Measurements from ENCODE around the gene ARIH2. TPM values are rescaled to one million over a fixed set of nuclear protein-coding genes. Genes with fewer than 3 reads are reported as not detected.

Gene ARIH2
- total RNA-seq, 1 donor from 2014 or later, result 180 TPM

- H3K4me1 Mint-ChIP-seq (ENCODE audit: low read depth), result peaks cover 44% of the 10 kb centered on the region
Observed at GRCh38 chr3:49030321-49030720, 111.7 kb downstream of the ARIH2 start.

GRCh38 chr3:49032646-49033304 lies 114.1 kb downstream of the ARIH2 start:
- no peaks in the 10 kb centered on the region for H3K9me3 Mint-ChIP-seq
- H3K36me3 Mint-ChIP-seq (ENCODE audit: low read depth), result peaks cover 48% of the 10 kb centered on the region
- DNase-seq (ENCODE audit: low spot score), result no peak
- H3K4me1 Mint-ChIP-seq (ENCODE audit: low read depth), result peaks cover 26% of the 10 kb centered on the region
- intact Hi-C loops (cut with micrococcal nuclease), result no loop called here
- no peak overlapping the region for H3K27ac Mint-ChIP-seq
- H3K4me3 Mint-ChIP-seq, result no peak overlapping the region
- H3K27me3 Mint-ChIP-seq (ENCODE audit: insufficient read depth), result no peaks in the 10 kb centered on the region

More at GRCh38 chr3:49030321-49030720, 111.7 kb downstream of the ARIH2 start:
- Mint-ChIP-seq H3K27me3 (ENCODE audit: insufficient read depth) (no peaks in the 10 kb centered on the region), H3K9me3 (no peaks in the 10 kb centered on the region), H3K4me3 (no peak overlapping the region), H3K36me3 (ENCODE audit: low read depth) (peaks cover 63% of the 10 kb centered on the region), H3K27ac (no peak overlapping the region)
- intact Hi-C loops (cut with micrococcal nuclease), result no loop called here
- no peak for DNase-seq (ENCODE audit: low spot score)

GRCh38 chr3:49034650-49035049 lies 116.0 kb downstream of the ARIH2 start:
- intact Hi-C loops (cut with micrococcal nuclease), result no loop called here
- Mint-ChIP-seq H3K27me3 (ENCODE audit: insufficient read depth) (no peaks in the 10 kb centered on the region), H3K9me3 (no peaks in the 10 kb centered on the region), H3K4me3 (no peak overlapping the region), H3K4me1 (ENCODE audit: low read depth) (peaks cover 10% of the 10 kb centered on the region), H3K36me3 (ENCODE audit: low read depth) (peaks cover 35% of the 10 kb centered on the region), H3K27ac (no peak overlapping the region)
- DNase-seq (ENCODE audit: low spot score), result no peak

GRCh38 chr3:49035281-49035680 lies 116.6 kb downstream of the ARIH2 start:
- DNase-seq (ENCODE audit: low spot score), result no peak
- H3K27me3 Mint-ChIP-seq (ENCODE audit: insufficient read depth), result no peaks in the 10 kb centered on the region
- no peak overlapping the region for H3K4me3 Mint-ChIP-seq
- H3K36me3 Mint-ChIP-seq (ENCODE audit: low read depth), result peaks cover 34% of the 10 kb centered on the region
- no peak overlapping the region for H3K27ac Mint-ChIP-seq
- peaks cover 5% of the 10 kb centered on the region for H3K4me1 Mint-ChIP-seq (ENCODE audit: low read depth)
- intact Hi-C loops (cut with micrococcal nuclease), result no loop called here
- H3K9me3 Mint-ChIP-seq, result no peaks in the 10 kb centered on the region

Other genes starting within 250 kb of the ARIH2 start
- 40.8 and 45.5 TPM in 2 replicates for gene NCKIPSD, start 232.9 kb upstream of the ARIH2 start, total RNA-seq
- gene IP6K2, start 201.6 kb upstream of the ARIH2 start, total RNA-seq, result 59.9 and 61.0 TPM in 2 replicates
- 34.7 and 38.8 TPM in 2 replicates for gene PRKAR2A, start 71.0 kb upstream of the ARIH2 start, total RNA-seq
- 15.9 and 17.4 TPM in 2 replicates for gene SLC25A20, start 20.0 kb upstream of the ARIH2 start, total RNA-seq
- gene P4HTM, start 71.4 kb downstream of the ARIH2 start, total RNA-seq, result 34.5 and 36.8 TPM in 2 replicates
- 143 and 145 TPM in 2 replicates for gene WDR6, start 88.5 kb downstream of the ARIH2 start, total RNA-seq
- 35.7 and 37.4 TPM in 2 replicates for gene DALRD3, start 99.7 kb downstream of the ARIH2 start, total RNA-seq
- gene NDUFAF3, start 103.3 kb downstream of the ARIH2 start, total RNA-seq, result 126 and 129 TPM in 2 replicates
- gene IMPDH2, start 110.6 kb downstream of the ARIH2 start, total RNA-seq, result 423 and 434 TPM in 2 replicates
- gene QRICH1, start 175.2 kb downstream of the ARIH2 start, total RNA-seq, result 147 and 150 TPM in 2 replicates
- 185 and 200 TPM in 2 replicates for gene QARS1, start 185.9 kb downstream of the ARIH2 start, total RNA-seq
- 57.7 and 59.7 TPM in 2 replicates for gene USP19, start 202.0 kb downstream of the ARIH2 start, total RNA-seq
- not detected in 2 replicates for gene LAMB2, start 214.2 kb downstream of the ARIH2 start, total RNA-seq
- gene CCDC71, start 247.5 kb downstream of the ARIH2 start, total RNA-seq, result 27.6 and 29.1 TPM in 2 replicates

Data from activated T-helper 1 cell treated with anti-CD3 and anti-CD28 coated beads, Interleukin-12 subunit alpha, Interleukin-12 subunit beta, Interleukin-2, Interleukin-4 antibody, amounts not matched to agents 30 ng/mL and 10 ng/mL and 1 ng/mL, durations not matched to agents 14 hours and 24 hours and 36 hours (primary cell).